Activated CD8-positive, alpha-beta memory T cell treated with anti-CD3 and anti-CD28 coated beads for 48 hours (primary cell): ENCODE measurements around the gene SEC61B.
"Not testable (repeated sequence)": the region's sequence is repeated elsewhere in the genome, so short reads cannot be mapped to it uniquely, and the experiment has no call there.

Source experiments
- DNase-seq, 3 experiments: peaks; one replicate each; pipeline ENCODE4 v3.0.0-alpha.2; 2020; ENCODE audit warnings: low read depth in 2 of 3, low spot score in 2 of 3

SEC61B gene

GRCh38 chr9:99190597-99191283 lies 31.3 kb upstream of the SEC61B start:
- DNase-seq: no peak

DNA sequence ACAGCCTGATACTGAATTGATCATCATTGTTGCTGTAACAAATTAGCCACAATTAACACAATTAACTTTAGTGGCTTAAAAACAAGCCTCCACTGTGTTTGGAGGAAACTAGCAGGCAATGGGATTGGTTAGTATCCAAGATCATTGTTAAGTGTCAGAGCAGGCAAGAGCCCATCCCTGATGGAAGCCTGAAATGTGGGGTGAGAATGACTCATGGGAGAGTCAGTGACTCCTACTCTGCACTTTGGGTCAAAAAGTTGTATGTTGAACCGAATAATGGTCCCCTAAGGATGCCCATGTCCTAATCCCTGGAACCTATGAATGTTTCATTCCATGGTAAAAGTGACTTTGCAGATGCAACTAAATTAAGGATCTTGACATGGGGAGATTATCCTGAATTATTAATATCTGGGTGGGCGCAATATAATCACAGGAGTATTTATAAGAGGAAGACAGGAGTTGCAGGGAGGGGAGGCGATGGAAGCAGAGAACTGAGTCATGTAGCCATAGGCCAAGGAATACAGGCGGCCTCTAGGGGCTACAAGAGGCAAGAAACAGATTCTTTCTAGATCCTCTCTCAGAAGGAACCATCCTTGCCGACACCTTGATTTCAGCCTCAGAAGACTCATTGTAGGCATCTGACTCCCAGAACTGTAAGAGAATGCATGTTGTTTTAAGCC lies 29.2 kb upstream of the SEC61B start:
- DNase-seq: no peak

DNA sequence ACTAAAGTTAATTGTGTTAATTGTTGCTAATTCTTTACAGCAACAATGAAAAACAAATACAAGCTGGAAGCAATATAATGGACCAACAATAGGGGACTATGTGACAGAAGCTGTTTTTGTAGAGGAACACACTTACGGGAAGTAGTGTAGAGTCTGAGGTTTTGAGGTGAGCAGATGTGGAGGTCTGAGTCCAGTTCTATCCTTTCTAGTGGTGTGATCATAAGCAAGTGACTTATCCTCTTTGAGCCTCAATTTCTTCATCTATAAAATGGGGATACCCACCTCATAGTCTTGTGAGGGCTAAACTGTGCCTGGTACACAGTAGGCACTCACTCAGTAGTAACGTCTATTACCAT lies 28.6 kb upstream of the SEC61B start:
- DNase-seq: no peak

GRCh38 chr9:99196484-99196883 lies 25.6 kb upstream of the SEC61B start:
- not testable (repeated sequence) for DNase-seq

GRCh38 chr9:99197124-99197630 lies 24.9 kb upstream of the SEC61B start:
- DNase-seq: no peak

GRCh38 chr9:99197987-99198386 lies 24.1 kb upstream of the SEC61B start:
- no peak for DNase-seq

GRCh38 chr9:99199938-99200539 lies 22.0 kb upstream of the SEC61B start:
- no peak for DNase-seq

DNA sequence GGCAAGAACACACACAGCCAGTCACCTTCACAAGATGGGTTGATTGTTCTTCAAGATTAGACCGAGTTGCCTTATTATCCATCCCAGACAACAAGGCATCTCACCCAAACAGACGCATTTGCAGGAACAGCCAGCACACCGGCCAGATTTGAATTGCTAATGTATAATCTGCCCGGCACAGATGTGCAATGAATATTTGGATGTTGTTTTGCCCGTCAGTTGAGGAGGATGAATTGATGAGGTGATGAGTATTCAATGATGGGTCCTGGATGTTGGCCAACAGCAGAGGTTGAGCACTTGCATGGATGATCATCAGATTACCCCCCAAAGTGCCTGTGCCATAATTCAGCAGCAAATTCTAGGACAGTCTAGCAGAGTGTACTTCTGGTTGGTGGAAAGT lies 20.5 kb upstream of the SEC61B start:
- DNase-seq: no peak

- no peak for DNase-seq
These were observed 11.5 kb upstream of the SEC61B start for GRCh38 chr9:99210572-99210971.

DNA sequence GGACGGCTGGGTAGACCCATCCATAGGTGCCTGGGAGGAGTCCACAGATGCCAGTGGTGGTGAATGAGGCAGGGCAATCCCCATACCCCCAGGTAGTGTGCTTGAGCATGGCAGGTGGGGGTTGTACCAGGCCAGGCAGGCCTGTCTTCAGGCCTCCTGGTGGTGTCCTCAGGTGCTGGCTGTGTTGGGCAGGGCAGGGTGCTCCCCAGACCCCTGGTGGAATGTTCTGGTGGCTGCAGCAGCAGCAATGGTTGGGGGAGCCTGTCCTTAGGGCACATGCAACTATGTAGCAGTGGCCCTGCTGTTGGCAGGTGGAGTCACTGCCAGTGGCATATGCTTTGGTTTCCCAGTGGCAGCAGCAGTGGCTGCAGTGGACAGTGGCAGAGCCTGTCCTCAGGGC lies 10.3 kb upstream of the SEC61B start:
- DNase-seq: no peak

DNA sequence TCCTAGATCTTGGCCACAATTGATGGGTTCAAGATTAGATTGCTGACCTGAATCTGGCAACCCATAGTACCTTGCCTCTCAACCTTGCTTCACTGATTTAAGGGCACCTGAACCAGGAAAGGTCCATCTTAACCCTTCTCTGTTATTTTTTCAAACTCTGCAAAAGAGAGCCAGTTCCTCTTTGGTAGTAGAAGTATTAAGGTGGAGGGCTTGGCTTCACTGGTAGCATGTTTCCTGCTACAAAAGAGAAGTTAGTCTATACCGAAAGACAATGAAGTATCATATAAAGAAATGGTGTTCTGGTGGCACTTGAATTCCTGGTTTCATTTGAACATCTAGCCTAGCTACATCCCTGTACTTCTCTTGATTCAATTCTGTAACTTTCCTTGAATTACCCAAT lies 8.9 kb upstream of the SEC61B start:
- DNase-seq: no peak

DNA sequence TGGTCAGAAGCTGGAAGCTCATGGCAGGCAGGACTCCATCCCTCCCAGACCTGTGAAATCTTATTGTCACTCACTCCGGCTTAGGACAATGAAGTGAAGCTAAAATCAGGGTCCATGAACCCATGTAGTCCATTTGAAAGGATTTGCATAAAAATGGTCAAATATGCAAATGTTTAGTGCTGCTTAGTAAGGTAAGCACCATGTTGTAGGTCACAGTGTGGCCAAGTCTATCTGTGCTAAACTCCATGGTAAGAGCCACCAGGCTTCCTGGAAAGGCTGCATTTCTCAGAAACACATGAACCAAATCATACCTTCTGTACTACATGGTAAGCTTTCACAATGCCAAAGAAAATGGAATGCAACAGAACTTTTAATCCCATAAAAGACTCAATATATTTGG lies 6.0 kb upstream of the SEC61B start:
- DNase-seq: no peak

DNA sequence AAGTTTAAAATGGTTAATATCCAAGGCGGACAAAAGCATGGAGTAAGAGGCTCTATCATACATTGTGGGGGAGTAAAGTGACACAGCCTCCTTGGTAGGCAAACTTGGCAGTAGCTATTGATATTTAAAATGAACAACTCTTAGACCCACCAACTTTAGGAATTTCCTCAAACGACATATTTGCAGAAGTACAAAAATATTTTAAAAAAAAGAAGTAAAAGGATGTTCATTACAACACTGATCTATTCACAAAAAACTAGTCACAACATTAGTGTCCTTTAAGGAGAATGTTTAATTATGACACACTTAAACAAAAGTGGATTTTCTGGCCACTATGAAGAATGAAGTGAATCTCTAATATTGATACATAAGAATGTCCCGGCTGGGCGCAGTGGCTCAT lies 2.1 kb upstream of the SEC61B start:
- no peak for DNase-seq

DNA sequence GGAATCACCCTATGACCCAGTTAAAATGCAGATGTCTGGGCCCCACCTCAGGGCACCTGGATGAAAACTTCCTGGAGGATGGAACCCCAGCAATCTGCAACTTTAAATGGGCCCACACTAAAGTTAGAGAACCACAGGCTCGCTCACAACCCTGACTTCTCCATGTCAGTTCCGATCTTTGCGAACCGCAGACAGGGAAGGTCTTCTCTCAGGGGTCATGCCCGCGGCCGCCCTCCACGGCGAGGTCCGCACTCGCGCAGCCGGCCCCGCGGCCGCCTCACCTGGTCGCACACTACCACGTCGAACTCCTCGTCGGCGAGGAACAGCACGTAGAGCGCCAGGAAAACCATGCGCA lies 839 bp upstream of the SEC61B start:
- no peak for DNase-seq

GRCh38 chr9:99222416-99223270 lies 561 bp downstream of the SEC61B start:
- DNase-seq: no peak

DNA sequence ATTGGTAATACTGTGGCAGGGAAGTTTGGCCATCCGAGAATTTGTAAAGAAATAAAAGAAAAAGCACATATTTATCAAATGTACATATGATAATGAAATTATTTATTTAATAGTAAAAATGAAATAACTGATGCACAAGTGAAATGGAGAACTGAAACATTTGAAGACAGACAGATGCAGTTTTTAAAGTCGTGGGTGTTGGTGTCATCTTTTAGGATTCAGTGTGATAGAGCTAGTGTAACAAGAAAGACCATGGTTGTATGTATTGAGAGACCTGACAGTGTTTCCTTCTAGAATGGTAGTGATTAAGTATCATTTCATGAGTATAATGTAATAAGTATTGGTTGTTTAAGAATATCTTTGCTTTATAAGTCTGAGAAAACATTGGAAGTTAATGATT lies 2.4 kb downstream of the SEC61B start:
- no peak for DNase-seq

- DNase-seq: no peak
These were observed 4.0 kb downstream of the SEC61B start for GRCh38 chr9:99226054-99226453.

GRCh38 chr9:99230206-99230605 lies 8.1 kb downstream of the SEC61B start:
- DNase-seq: no peak

- DNase-seq: no peak
These were observed 9.6 kb downstream of the SEC61B start for GRCh38 chr9:99231711-99232110.

DNA sequence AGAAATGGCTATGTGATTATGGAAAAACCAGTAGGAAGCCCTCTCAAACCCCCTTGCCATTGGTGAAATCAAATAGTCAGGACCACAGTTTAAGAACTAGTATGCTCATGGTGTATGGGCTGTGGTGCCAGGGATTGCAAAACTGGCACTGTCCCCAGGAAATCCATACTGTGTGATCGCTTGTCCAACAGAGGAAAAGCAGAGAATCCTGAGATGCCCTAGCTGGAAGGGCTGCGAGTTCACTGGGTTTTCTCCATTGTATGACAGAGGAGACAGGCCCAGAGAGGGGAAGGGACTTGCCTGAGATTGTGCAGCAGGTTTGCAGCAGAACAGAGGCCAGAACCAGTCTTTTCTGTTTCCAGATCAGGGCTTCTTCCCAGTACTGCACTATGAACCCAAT lies 12.5 kb downstream of the SEC61B start:
- DNase-seq: no peak

- DNase-seq: no peak
These were observed 13.0 kb downstream of the SEC61B start for GRCh38 chr9:99235069-99235468.
